ENCODE measurements around the gene LCOR.

- TF ChIP-seq CTCF (conservative IDR thresholded peaks at IDR 0.05) (no peak), ZFX (IDR thresholded peaks at IDR 0.05) (no peak)
These were observed 154.2 kb downstream of the LCOR start for GRCh38 chr10:96986200-96986856.
